Fibroblast of lung (primary cell): ENCODE measurements around the gene RPS16.

Source experiments
- CTCF ChIP-seq, 2 donors: IDR thresholded peaks in 1 of 2; conservative IDR thresholded peaks in 1 of 2; 1 replicate in 1 of 2; 2 replicates in 1 of 2; pipeline ENCODE4 v1.5.1; 2011 to 2012; ENCODE audit warnings: low read length in 2 of 2, control low read depth in 1 of 2, inconsistent platforms in 1 of 2, low read depth in 1 of 2, mild to moderate bottlenecking in 1 of 2
- EZH2 ChIP-seq: IDR thresholded peaks from 2 replicates; pipeline ENCODE4 v1.5.1; 2012; ENCODE audit warnings: low read length, control low read depth, mild to moderate bottlenecking; ENCODE audit errors: missing control alignments

- TF ChIP-seq CTCF (conservative IDR thresholded peaks at IDR 0.05 in 1 of 2, IDR thresholded peaks at IDR 0.05 in 1 of 2; ENCODE audit: low read depth in 1 of 2, low read length in 2 of 2) (no peak), EZH2 (no peak)
These were observed 13.5 kb upstream of the RPS16 start for GRCh38 chr19:39449116-39449797.
